Activated T-helper 1 cell treated with Interleukin-2 at 50 U/mL for 16 hours (primary cell): ENCODE results near the gene GPR62.
"Not testable (repeated sequence)": the region's sequence is repeated elsewhere in the genome, so short reads cannot be mapped to it uniquely, and the experiment has no call there.

ENCODE experiments used
- DNase-seq: peaks from one replicate; pipeline ENCODE4 v3.0.0-alpha.2; 2020; ENCODE audit warnings: low read depth

GPR62 gene

DNA sequence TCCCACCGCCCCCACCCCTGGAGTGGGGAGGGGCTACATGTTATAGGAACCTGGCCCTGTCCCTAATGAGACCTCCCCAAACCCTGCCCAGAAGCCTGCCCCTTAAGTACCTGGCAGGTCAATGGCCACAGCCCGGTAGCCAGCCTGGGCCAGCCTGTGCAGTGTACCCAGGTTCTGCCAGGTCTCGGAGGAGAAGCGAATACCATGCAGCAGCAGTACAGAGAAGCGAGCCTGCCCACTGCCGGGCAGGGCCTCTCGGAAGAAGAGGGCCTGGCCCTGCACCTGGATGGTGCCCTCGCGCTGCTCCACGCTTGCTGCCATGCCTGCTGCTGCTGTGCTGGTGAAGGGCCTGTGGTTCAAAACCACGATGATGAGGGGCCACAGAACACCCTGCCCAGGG is 16.2 kb downstream of the GPR62 start:
- DNase-seq = no peak

DNA sequence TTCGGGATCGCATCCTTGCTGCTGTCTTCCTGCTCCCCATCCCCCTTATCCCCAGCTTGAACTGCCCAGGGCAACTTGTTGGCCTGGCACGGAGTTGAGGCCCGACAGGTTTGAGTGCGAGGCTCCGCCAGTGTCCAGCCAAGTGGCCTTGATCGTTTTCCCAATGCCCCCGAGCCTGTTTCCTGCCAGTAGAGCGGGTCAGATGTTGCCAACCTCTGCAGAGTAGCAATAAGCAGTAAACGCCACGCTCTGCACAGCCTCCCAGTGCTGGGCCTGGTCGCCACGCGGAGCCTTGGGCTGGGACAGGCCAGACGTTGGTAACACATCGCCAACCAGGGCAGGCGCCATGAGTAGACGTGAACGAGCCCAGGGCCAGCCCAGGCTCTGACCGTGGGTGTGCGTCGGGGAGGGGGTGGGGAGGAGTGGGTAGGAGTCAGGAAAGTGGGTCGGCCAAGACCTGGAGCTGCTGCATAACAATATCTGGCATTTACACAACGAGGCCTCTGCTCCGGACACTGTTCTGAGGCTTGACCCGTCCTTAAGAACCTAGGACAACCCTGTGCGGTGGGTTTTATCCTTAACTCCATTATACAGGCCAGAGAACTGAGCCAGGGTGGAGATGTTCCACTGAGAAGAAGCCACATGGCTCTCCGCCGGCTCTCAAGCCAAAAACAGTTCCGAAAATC is 19.2 kb downstream of the GPR62 start:
- no peak for DNase-seq

DNA sequence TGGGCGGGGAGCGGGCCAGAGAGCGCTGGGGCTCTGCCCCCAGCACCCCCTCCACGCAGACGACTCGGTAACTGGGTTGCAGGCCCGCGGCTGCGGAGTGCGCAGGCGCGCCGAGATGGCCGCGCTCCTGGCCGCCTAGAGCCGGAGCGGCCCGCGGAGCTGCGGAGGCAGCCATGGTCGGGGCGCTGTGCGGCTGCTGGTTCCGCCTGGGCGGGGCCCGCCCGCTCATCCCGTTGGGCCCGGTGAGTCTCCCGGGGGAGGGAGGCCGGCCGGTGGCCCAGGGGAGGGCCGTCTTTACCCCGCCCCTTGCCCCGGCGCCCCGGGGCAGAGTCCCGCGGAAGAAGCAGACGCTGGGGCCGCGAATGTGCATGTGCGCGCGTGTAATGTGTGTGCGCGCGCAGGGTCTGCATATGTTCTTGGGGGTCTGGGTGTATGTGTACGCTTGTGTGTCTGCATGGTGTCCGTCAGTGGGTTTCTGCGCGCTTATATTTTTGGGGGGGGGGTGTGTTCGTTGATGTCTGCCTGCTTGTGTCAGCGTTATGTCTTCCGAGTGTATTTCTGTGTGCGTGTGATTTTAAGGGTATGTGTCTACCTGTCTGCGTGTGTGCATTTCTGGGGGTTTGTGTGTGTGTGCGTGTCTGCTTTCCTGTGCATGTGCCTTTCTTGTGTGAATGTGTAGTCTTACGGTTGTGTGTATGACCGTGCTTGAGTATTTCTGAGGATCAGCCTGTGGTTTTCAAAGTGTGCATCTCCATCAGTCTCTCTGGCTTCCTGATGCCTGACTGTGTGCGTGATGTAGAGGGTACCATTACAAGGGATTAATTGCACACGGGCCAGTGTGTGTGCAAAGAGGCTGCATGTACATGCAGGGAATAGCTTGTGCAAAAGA is 20.0 kb downstream of the GPR62 start, which contains the start of gene ABHD14A:
Gene ABHD14A, plus strand, starts transcription at position 102 of the 889 bp plus-strand sequence. Its CDS starts 72 bp downstream, at position 174.
- DNase-seq = peak; percentile 69

- no peak for DNase-seq
Observed at GRCh38 chr3:51975852-51976549, 20.8 kb downstream of the GPR62 start.

DNA sequence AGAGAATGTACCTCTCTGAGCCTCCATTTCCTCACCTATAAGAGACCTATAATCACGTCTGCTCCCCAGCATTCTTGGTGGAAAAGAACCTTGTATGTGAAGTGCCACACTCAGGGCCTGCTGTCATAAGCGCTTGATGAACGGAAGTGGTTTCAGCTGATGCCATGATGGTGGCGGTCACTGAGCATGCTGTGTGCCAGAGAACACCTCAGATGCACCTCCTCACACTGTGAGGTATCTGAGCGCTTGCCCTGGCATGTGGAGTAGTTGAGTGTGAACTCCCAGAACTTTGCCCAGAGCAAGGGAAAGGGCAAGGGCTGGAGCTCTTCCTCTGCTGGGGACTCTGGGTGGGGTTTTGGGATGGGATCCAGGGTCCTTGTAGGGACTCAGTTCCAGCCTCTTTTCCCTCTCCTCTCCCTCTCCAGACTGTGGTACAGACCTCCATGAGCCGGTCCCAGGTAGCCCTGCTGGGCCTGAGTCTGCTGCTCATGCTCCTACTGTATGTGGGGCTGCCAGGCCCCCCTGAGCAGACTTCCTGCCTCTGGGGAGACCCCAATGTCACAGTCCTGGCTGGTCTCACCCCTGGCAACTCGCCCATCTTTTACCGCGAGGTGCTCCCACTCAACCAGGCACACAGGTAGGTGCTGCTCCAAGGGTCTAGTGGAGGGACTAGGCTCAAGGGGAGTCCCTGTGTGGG is 22.4 kb downstream of the GPR62 start:
- no peak for DNase-seq

DNA sequence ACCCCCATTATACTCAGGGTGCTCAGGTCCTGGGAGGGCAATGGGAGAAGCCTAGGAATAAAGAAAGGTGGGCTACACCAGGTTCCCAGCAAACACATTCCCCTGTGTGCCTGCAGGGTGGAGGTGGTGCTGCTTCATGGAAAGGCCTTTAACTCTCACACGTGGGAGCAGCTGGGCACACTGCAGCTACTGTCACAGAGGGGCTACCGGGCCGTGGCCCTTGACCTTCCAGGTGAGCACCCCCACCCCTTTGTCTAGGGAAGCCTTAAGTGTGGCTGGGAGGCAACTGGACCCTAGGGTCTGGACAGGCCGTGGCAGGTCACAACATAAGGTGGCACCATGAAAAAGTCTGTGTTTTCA is 22.9 kb downstream of the GPR62 start:
- no peak for DNase-seq

GRCh38 chr3:51980253-51980652 is 25.1 kb downstream of the GPR62 start:
- no peak for DNase-seq

GRCh38 chr3:51982352-51982837 is 27.2 kb downstream of the GPR62 start:
- DNase-seq = no peak

- peak; percentile 52 for DNase-seq
Observed at GRCh38 chr3:51982838-51983577, 27.8 kb downstream of the GPR62 start, which contains the start of gene ACY1. Gene ACY1 (plus strand): TSS chr3:51983535. CDS start chr3:51984065, 530 bp downstream.

GRCh38 chr3:51983578-51984268 is 28.5 kb downstream of the GPR62 start:
- DNase-seq = no peak

GRCh38 chr3:51984269-51984647 is 29.1 kb downstream of the GPR62 start:
- no peak for DNase-seq

DNA sequence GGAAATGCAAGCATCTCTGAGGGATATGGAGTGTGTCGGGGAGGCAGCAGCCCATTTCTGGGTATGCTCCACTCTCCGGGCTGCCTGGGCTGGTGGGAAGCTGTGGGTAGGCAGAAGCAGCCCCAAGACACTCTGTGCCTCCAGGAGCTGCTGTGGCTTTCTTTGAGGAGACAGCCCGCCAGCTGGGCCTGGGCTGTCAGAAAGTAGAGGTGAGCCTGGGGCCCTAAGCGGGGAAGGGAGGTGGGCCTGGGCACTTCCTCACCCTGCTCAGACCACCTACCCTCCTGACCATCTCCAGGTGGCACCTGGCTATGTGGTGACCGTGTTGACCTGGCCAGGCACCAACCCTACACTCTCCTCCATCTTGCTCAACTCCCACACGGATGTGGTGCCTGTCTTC is 29.9 kb downstream of the GPR62 start:
- no peak for DNase-seq

- no peak for DNase-seq
Observed at GRCh38 chr3:51986010-51986947, 31.1 kb downstream of the GPR62 start.

- DNase-seq = no peak
Observed at GRCh38 chr3:51987568-51987967, 32.4 kb downstream of the GPR62 start.

GRCh38 chr3:51988286-51989146 is 33.3 kb downstream of the GPR62 start:
- DNase-seq = no peak

DNA sequence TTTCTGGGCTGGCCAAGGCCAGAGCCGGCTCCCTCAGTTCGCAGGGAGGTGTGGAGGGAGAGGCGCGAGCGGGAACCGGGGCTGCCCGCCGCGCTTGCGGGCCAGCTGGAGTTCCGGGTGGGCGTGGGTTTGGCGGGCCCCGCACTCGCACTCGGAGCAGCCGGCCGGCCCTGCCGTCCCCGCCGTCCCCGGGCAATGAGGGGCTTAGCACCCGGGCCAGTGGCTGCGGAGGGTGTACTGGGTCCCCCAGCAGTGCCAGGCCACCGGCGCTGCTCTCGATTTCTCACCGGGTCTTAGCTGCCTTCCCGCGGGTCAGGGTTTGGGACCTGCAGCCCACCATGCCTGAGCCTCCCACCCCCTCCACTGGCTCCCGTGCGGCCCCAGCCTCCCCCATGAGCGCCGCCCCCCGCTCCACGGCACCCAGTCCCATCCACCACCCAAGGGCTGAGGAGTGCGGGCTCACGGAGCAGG is 35.4 kb downstream of the GPR62 start:
- DNase-seq = not testable (repeated sequence)

DNA sequence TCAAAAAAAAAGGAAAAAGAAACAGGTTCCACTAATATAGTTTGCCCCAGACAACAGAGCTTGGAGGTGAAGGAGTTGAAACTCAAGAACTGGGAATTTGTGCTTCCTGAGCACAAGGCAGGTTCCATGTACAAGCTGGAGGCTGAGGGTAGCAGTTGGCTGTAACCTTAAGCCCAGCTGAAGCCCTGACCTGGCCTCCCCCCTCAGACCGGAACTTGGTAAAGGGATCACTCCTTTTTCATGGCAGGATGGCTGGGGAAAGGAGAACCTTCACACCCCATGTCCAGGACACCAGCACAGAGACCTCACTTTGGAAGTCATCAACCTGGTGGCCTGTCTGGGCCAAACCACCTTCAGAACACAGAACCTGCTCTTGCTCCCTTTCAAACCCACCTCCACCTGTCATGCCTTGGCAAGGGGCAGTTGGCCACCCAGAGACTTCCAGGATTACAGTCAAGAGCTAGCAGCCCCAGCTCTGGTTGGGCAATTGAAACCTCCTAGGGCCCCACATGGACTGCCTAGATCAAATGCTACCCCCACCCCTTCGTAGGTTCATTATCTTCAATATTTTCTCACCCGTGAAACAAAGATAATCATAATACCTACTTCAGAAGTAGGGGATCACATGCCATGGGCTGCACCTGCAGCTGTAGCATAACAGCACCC is 37.0 kb downstream of the GPR62 start:
- no peak for DNase-seq

DNA sequence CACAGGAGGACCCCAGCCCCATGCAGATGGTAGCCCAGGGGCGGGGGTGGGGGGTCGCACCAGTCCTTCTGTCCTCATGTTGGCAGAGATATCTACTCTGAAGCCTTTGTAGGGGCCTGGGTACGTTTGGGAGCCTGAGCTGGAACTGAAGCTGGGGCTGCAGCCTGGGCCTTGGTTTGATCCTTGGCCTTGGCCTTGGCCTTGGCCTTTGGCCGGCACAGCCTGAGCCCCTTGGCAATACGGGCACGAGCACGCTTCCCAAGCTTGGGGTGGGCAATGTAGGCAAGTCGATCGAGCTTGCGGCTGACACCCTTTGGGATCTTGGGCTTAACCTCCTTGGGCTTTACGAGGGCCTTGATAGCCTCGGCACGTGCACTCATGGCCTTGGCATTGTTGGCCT is 38.5 kb downstream of the GPR62 start:
- not testable (repeated sequence) for DNase-seq
